ENCODE measurements around the gene FAM131A.

GRCh38 chr3:184383033-184383740 lies 45.8 kb downstream of the FAM131A start:
- TF ChIP-seq CTCF (conservative IDR thresholded peaks at IDR 0.05; ENCODE audit: low read length): no peak
- TF ChIP-seq EZH2phosphoT487 (IDR thresholded peaks at IDR 0.05; ENCODE audit: borderline replicate concordance, low read depth, low read length): no peak
